Measurements from ENCODE around the gene DEPP1.

DEPP1 gene

DNA sequence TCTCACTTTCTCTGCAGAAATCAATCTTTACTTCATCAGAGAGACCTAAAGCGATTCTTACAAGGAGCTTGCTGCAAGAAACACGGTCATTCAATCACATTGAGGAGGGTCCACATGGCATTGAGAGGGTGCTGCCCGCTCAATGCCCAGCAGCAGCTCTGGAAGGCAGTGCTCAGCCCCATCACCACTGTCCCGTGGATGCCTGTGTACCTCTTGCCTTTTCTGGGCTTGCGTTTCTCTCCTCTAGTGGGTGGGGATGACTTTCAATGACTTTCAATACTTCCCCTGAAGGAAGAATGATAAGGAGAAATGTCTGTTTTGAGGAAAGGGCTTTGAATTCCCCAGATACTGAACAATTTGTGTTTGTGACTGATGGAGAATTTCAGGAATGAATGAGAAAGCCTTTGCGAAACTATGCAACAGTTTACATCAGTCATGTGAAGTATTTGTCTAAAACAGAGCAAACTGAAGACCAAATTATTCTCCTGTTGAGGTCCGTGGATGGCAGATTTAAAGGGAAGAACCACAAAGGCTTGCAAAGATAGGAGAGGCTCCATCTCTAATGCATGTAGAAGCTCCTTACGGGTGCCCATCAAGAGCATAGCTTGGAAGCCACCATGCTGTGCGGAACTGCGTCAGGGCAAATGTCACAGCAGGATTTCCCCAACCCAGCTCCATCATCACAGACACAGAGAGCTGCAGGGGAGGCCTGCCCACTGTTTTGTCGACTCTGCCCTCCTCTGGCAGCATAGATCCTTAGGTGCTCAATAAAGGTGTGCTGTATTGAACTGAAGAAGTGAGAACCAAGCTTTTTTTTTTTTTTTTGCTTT lies 15.5 kb upstream of the DEPP1 start:
- peak; percentile 53 for DNase-seq (ENCODE audit: low read depth, low spot score)

DNA sequence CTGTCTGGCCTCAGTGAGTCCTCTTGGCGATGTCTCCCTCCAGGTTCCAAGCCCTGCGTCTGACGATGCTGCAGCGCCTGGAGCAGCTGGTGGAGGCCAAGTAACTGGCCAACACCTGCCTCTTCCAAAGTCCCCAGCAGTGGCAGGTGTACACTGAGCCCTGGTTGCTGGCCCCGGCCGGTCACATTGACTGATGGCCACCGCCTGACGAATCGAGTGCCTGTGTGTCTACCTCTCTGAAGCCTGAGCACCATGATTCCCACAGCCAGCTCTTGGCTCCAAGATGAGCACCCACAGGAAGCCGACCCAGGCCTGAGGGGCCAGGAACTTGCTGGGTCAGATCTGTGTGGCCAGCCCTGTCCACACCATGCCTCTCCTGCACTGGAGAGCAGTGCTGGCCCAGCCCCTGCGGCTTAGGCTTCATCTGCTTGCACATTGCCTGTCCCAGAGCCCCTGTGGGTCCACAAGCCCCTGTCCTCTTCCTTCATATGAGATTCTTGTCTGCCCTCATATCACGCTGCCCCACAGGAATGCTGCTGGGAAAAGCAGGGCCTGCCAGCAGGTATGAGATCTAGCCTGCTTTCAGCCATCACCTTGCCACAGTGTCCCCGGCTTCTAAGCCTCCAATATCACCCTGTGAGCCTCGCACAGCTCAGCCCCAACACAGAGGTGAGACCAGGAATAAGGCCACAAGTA lies 14.8 kb upstream of the DEPP1 start:
- no peak for DNase-seq (ENCODE audit: low read depth, low spot score)

DNA sequence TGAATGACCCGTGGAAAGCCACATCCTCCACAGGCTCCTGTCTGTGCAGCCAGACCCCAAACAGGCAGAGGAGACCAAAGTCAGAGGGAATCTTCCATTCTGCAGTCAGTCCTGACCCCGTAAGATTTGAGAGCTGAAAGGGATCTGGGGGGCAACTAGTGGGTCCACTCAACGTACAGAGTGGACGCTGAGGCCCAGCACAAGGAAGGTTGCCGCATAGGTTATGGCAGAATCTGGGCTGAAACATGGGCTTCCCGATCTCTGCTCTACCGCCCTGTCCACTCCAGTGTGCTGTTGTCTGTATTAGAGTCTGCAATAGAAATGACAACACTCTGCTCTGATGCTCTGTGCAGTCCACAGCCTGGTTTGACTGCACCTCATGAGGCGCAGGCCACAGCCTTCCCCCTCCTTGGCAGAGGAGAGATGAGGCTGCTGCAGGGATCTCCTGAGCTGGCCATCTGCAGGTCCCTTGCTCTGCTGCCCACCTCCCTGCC lies 14.2 kb upstream of the DEPP1 start:
- DNase-seq (ENCODE audit: low read depth, low spot score): no peak

DNA sequence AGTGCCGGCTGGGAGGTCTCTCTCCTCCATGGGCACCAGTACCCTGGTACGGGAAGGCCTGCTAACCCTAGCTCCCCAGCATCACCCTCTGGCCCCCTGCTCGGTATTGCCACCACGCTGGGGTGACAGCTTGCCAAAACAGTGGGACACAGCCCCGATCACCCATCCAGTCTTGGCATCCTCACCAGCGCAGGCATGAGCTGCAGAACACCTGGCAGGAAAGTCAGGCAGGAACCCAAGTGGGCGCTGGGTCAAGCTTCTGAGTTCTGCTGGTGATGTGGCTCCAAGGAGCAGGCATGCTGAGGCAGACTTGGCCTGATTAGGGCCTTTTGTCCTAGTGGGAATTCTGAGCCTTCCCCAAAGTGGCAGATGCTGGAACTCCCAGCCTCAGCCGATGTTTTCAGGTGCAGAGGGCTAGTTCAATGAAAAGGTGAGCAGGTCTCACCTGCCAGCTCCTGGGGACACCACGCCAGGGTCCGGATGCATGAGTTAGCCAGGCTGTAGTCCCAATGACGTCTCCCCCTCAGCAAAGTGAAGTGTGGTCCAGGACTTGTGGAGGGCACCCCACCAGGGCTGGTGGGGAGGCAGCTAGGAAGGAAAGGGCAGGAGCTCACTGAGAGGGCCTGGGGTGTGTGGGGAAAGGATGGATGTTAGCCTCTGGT lies 13.6 kb upstream of the DEPP1 start:
- no peak for DNase-seq (ENCODE audit: low read depth, low spot score)

DNA sequence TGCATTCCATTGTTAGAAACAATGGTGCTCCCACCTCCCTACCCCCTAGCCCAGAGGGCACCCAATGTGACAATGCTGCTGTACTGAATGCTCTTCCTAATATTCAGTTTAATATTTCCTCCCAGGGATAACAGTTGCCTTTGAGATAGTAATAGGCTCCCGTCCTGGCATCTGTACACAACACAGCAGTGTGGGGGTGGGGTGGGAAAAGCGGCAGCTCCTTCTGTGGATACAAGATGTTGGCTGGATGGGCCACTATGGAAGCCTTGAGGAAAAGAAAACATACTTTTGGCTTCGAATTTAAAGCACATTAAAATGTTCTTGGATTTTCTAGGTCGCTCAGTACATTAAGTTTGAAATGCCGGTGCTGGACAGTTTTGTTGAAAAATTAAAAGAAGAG lies 13.0 kb upstream of the DEPP1 start:
- DNase-seq (ENCODE audit: low read depth, low spot score): no peak

DNA sequence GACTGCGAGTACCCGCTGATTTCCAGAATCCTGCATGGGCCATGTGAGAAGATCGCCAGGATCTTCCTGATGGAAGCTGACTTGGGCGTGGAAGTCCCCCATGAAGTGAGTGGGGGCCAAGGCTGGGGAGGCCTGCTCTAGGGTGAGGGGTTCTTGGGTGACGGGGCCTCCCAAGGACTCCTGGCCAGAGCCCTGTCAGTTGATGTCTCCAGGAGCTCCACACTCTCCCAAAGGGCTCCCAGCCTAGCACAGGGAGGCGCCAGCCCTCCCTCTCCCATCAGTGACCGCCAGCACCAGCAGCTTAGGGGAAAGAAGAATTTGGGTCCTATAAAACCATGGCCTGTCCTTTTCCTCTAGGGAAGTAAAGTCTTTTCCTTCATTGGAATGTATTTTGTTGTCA lies 12.4 kb upstream of the DEPP1 start:
- DNase-seq (ENCODE audit: low read depth, low spot score): no peak

DNA sequence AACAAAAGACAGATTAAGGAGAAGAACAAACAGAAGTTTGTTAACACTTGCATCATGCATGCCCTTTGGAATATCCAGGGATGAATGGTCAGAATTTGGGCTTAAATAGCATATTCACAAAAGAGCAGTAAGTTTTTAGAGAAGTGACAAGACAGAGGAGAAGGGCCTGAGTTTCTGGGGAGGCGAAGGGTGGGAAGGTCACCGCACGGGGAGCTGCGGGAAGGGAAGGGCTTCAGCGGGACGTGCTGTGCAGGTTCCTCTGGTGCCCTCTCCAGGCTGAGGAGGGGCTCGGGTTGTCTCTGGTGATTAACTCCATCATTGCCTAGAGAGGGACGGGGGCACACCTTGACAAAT lies 11.7 kb upstream of the DEPP1 start:
- peak; percentile 45 for DNase-seq (ENCODE audit: low read depth, low spot score)

DNA sequence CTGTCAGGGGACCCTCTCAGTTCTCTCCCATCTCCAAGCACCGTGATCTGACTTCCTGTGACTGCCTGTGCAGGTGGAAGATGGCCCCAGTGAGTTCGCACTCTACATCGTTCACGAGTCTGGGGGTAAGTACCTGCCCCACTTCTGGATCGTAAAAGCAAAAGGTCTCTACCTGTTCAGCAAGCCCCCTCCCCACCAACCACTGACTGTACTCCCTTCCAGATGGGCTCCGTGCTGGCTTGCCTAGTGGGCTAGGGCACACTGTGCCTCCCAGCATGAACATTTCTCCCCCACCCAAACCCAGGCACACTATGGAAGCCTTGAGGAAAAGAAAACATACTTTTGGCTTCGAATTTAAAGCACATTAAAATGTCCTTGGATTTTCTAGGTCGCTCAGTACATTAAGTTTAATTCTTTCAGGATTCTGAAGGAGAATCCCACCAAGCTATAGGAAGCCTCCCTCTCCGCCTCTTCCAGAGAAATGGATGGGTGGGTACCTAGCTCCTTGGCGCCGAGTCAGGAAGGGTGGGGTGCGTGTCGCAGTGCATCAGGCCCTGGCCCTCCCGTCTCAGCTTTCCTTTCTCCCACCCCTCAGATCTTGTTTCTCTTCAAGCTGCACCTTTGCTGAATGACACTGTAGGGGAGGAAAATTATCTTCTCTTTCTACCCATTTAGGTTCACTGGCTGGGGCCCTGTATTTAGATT lies 11.1 kb upstream of the DEPP1 start:
- no peak for DNase-seq (ENCODE audit: low read depth, low spot score)

DNA sequence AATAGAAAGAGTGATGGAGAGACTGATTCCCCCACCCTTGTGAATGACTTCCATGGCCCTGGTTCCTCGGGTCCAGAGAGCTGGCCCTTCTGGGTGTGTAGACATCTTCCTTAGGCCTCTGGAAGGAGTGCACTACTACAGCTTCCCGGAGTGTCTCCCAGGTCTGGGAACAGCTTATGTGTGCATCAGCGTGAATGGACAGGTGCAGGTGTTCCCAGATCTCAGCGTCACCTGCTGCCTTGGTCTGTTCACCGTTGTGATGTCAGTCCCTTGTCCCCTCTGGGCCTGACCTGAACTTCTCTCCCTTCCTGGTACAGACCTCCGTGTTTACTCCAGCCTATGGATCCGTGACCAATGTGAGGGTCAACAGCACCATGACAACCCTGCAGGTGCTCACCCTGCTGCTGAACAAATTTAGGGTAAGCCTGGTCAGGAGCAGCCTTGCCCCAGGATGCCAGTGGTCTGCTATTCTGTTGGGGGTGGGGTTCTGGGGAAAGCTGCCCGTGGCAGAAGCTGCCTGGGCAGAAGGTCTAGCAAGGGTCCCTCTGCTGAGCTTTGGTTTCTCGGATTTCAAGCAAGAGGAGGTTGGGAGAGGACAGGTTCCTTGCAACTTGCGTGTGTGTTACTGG lies 10.5 kb upstream of the DEPP1 start:
- DNase-seq (ENCODE audit: low read depth, low spot score): no peak

DNA sequence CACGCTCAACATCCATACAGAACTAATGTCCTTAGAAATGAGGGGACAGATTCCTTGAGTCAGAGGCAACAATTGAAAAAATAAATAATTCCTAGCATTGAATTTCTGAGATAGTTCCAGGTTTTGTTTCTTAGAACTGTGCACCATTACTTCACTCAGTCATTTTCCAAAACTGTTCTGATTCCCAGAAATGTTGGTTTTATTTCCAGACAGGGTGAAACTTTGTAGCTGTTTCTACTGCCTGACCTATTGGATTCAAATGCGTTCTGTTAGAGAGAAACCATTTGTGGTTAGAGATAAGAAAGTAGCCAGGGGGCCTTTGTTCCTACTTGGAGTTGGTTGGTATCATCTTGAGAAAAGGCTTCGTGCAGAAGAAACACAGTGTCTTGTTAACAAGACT lies 8.1 kb upstream of the DEPP1 start:
- peak; percentile 33 for DNase-seq (ENCODE audit: low read depth, low spot score)

DNA sequence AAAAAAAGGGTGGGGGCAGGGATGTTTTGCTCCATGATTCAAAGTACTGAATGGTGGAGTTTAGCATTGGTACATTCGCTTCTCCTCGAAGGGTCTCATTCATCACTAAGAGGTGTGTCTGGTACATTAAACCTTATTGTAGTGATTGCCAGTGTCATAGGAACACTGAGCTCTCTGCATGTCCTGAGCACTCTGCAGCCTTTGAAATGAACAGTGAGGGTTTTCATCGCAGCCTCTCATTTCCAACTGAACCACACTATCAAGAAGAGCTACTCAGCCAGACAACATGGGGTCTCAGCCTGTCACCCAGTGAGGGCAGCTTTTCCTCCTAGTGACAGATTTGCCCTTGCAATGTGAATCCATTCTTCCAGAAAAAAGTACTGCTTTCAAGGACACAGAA lies 7.6 kb upstream of the DEPP1 start:
- no peak for DNase-seq (ENCODE audit: low read depth, low spot score)

DNA sequence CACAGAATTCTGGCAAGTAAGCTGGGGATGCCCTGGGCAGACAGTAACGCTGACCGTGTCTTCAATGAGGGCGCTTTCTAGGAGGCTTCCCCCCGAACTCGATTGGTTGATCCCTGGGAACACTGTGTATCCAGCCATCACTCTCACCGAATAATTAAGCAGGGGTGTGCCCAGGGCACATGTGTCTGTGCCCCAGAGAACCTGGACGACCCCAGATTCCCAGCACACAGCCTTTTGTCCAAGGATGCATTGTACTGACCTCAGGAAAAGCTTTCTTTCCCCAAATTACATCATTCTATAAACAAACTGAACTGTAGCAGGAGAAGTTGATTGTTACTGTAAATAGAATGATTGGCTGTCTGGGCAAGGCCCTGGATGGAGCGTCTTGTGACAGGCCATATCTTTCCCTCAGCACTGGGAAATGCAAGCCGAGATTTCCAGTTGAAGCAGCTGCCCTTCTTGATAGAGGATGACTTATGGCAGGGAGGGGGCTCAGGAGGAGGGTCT lies 6.6 kb upstream of the DEPP1 start:
- peak; percentile 47 for DNase-seq (ENCODE audit: low read depth, low spot score)

DNA sequence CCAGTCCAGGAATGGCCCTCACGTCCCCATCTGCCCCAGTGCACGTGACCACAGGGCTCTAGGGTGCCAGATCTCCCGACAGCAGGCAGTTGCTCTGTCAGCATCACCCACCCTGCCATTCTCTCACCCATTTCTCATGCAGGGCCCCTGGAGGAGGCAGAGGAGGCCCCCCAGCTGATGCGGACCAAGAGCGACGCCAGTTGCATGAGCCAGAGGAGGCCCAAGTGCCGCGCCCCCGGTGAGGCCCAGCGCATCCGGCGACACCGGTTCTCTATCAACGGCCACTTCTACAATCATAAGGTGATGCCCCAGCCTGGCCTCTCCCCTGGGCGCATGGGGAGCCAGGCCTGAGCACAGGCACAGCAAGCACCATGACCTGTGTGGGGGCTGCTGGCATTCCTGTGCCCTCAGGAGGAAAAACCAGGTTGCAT lies 6.1 kb upstream of the DEPP1 start:
- DNase-seq (ENCODE audit: low read depth, low spot score): no peak

DNA sequence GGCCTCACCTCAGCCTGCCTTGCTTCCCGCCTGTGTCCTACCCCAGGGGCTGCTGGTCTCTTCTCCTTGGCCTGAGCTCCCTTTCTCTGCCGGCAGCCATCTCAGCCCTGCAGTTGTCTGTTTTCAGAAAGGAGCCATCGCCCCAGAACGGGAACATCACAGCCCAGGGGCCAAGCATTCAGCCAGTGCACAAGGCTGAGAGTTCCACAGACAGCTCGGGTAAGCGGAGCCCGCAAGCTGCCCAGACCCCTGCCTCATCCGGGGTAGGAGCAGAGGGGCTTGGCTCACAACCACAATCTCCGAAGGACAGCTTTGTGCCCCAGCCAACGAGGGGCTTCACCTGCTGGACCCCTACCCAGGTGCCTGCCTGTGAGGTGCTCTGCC lies 5.3 kb upstream of the DEPP1 start:
- no peak for DNase-seq (ENCODE audit: low read depth, low spot score)

DNA sequence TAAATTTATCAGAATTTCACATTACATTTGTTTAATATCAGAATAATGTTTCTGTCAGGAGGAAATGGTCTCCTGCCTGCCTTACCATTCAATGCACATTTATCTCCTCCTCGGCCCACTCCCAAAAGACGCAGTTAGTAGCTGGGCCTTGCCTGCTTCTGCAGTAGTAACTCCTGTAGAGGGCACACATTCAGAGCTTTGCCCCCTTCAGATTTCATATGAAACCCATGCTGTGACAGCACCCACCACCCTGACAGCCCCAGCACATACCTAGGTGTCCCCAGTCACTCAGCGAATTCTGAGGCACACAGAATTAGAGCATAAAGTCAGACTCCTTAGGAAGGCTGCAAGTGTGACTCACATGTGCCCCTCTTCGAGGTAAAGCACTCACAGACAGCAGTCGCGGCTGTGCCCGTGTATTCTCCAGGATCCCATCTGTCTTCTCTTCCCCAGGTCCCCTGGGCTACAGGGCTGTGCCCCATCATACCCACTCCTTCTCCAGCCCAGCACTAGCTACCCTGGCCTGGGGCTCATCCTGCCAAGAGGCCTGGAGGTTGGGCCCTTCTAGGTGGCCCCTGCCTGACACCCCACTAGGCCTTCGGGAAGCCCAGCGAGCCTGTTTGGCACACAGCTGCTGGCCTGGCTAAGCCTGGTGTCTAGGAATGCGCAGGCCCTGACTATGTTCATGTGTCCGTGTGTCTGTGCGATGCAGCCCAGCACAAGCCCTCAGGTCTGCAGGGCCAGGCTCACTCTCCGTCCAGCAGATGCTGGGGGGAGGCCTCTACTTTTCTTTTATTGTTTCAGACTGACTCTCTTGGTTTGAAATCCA lies 4.7 kb upstream of the DEPP1 start:
- DNase-seq (ENCODE audit: low read depth, low spot score): no peak

DNA sequence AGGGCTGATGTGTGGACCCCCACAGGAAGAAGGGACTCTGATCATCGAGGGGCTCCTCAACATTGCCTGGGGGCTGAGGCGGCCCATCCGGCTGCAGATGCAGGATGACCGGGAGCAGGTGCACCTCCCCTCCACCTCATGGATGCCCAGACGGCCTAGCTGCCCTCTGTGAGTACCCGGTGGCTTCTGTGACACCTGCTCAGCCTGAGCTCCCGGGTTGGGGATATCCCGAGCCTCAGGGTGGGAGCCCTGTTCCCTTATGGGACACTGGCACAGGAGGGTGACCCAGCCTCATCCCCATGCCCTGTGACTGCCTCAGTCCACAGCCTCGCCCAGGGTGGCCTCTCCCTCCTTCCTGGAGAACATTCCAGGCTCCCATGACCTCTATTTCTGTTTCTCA lies 3.9 kb upstream of the DEPP1 start:
- DNase-seq (ENCODE audit: low read depth, low spot score): no peak

DNA sequence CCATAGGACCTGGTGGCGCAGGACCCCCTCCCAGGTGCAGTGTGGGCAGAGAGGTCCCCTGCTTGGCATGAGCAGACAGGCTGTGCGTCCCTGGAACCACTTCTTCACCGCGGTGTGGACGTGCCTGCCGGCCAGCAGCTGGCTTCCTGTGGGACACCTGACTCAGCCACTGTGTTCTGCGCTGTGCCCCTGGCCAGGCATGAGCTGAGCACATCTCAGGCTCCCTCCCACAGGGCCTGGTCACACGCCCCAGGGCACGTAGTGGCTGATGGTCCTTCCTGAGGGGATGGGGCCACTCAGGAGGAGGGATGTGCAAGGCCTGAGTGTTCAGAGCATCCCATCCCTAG lies 3.5 kb upstream of the DEPP1 start:
- DNase-seq (ENCODE audit: low read depth, low spot score): peak; percentile 58

DNA sequence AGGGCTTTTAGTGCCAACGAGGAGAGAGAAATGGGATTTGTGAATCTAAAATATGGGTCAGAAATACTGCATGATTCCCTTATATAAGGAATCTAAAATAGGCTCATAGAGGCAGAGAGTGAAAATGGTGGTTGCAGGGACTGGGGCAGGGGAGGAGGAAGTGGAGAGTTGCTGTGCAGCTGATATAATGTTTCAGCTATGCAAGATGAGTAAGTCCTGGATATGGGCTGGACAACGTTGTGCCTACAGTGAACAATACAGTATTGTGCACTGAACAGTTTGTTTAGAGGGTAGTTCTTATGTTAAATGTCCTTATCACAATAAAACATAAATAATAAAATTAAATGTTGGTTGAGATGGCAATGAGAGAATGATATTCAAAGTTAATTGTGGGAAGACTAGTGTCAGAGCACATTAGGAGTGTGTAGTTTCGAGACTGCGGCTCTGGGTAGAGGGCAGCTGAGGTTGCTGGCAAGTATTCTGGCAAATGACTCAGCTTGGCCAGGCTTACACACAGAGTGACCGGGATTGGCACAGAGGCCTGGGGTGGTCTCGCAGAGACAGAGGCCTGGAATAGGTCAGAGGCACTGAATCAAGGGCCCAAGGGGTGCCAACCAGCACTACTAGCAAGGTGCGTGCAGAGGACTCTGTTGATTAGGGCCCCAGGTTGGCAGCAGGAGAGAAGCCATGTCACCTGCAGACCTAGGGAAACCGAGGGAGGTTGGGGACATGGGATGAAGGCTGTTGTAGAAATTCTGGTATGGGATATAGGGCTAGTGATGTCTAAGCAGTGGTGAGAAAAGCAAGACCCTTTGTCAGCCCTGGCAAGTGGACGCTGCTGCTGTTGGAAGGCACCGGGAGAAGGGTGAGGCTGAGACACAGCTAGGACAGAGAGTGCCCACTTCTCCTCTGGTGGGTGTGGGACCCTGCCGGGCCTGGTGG lies 2.8 kb upstream of the DEPP1 start:
- peak; percentile 89 for DNase-seq (ENCODE audit: low read depth, low spot score)
